Subcutaneous adipose tissue (tissue), 4 donors: ENCODE measurements around the gene KAZN. TPM values are rescaled to one million over a fixed set of nuclear protein-coding genes. Genes with fewer than 3 reads are reported as not detected.

Source experiments
- CTCF ChIP-seq: fragments of 450-650 bp; IDR thresholded peaks from one replicate; pipeline ENCODE4 v1.5.1; 2016; ENCODE audit warnings: low read depth, mild to moderate bottlenecking, control low read depth, antibody characterized with exemption, moderate library complexity
- total RNA-seq, 4 donors: library from RNA; depleted of rRNA; stranded (reverse); fragments of >200 nt; gene quantifications; one replicate each; pipeline ENCODE4 v1.1.0, GENCODE V29; 2016

The KAZN gene
- total RNA-seq, 4 donors from 2014 or later, result 7.5 to 22.2 (median 10.4) TPM

GRCh38 chr1:14777516-14778506 lies 179.3 kb downstream of the KAZN start:
- no peak for TF ChIP-seq CTCF

GRCh38 chr1:14778541-14778897 lies 180.0 kb downstream of the KAZN start:
- TF ChIP-seq CTCF, result no peak

GRCh38 chr1:14778898-14779865 lies 180.7 kb downstream of the KAZN start:
- no peak for TF ChIP-seq CTCF

GRCh38 chr1:14780271-14780670 lies 181.8 kb downstream of the KAZN start:
- TF ChIP-seq CTCF, result no peak

GRCh38 chr1:14781811-14782210 lies 183.3 kb downstream of the KAZN start:
- TF ChIP-seq CTCF, result no peak

- no peak for TF ChIP-seq CTCF
Measured at GRCh38 chr1:14782741-14783591, 184.5 kb downstream of the KAZN start.
